Measurements from ENCODE around the gene ZNF428.

GRCh38 chr19:43638995-43639518 lies 19.6 kb upstream of the ZNF428 start:
- no peak for TF ChIP-seq EZH2 (IDR thresholded peaks at IDR 0.05; ENCODE audit: borderline replicate concordance)
- TF ChIP-seq, protein P1, sequence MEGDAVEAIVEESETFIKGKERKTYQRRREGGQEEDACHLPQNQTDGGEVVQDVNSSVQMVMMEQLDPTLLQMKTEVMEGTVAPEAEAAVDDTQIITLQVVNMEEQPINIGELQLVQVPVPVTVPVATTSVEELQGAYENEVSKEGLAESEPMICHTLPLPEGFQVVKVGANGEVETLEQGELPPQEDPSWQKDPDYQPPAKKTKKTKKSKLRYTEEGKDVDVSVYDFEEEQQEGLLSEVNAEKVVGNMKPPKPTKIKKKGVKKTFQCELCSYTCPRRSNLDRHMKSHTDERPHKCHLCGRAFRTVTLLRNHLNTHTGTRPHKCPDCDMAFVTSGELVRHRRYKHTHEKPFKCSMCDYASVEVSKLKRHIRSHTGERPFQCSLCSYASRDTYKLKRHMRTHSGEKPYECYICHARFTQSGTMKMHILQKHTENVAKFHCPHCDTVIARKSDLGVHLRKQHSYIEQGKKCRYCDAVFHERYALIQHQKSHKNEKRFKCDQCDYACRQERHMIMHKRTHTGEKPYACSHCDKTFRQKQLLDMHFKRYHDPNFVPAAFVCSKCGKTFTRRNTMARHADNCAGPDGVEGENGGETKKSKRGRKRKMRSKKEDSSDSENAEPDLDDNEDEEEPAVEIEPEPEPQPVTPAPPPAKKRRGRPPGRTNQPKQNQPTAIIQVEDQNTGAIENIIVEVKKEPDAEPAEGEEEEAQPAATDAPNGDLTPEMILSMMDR (IDR thresholded peaks at IDR 0.05; ENCODE audit: poor library complexity): no peak
- no peak for TF ChIP-seq EZH2phosphoT487 (IDR thresholded peaks at IDR 0.05; ENCODE audit: low read depth, severe bottlenecking, unreplicated experiment)
